Mesodermal cell (in vitro differentiated cells): ENCODE measurements around the gene NT5C1B. TPM values are rescaled to one million over a fixed set of nuclear protein-coding genes. Genes with fewer than 3 reads are reported as not detected.
"Not testable (repeated sequence)": the region's sequence is repeated elsewhere in the genome, so short reads cannot be mapped to it uniquely, and the experiment has no call there.

Source experiments
- H3K27ac ChIP-seq: 2 replicates; pipeline ENCODE4 v1.7.0; 2013; ENCODE audit warnings: mild to moderate bottlenecking, low read depth, low read length, moderate library complexity; ENCODE audit not compliant: severe bottlenecking
- H3K36me3 ChIP-seq: 2 replicates; pipeline ENCODE4 v1.7.1; 2013; ENCODE audit warnings: mild to moderate bottlenecking, low read length, moderate library complexity; ENCODE audit not compliant: control insufficient read depth, insufficient read depth
- H3K4me1 ChIP-seq: one replicate; pipeline ENCODE4 v1.7.1; 2013; ENCODE audit warnings: mild to moderate bottlenecking, low read length; ENCODE audit not compliant: insufficient read depth, control insufficient read depth, poor library complexity, severe bottlenecking
- H3K4me3 ChIP-seq: 2 replicates; pipeline ENCODE4 v1.7.0; 2013; ENCODE audit warnings: low read length, control low read depth, mild to moderate bottlenecking; ENCODE audit not compliant: insufficient read depth, poor library complexity, severe bottlenecking; ENCODE audit errors: extremely low read depth
- H3K9me3 ChIP-seq: 2 replicates; pipeline ENCODE4 v1.7.1; 2013; ENCODE audit warnings: mild to moderate bottlenecking, low read length, moderate library complexity; ENCODE audit not compliant: control insufficient read depth
- WGBS, 2 experiments: methylation state at CpG; one replicate each; pipeline ENCODE4 v1.1.5; 2013; ENCODE audit warnings: missing lambda C conversion rate in 2 of 2; ENCODE audit not compliant: insufficient coverage in 2 of 2; 5-methylcytosine and 5-hydroxymethylcytosine counted together
- polyA plus RNA-seq, 2 experiments: library from polyadenylated mRNA; stranded (reverse); fragments of 50-300 nt; gene quantifications; one replicate each; pipeline ENCODE4 v1.2.3, GENCODE V29; 2013

Gene NT5C1B
- polyA plus RNA-seq (2013, experiment 1 of 2), result not detected
- polyA plus RNA-seq (2013, experiment 2 of 2), result not detected

- Histone ChIP-seq H3K27ac (no peak within 1 kb of the TSS), H3K4me1 (peaks cover 3% of the 10 kb centered on the region), H3K36me3 (no peaks in the 10 kb centered on the region), H3K9me3 (no peaks in the 10 kb centered on the region), H3K4me3 (no peak within 1 kb of the TSS)
- no CpG with 5 or more reads among the region's 1 CpG for WGBS, 2 experiments
These were observed at the start of gene NT5C1B for GRCh38 chr2:18589354-18589753. Gene NT5C1B, minus strand, starts transcription at chr2:18589569. Its CDS starts 101 bp downstream, at chr2:18589468.

GRCh38 chr2:18637196-18637595, 47.8 kb upstream of the NT5C1B start:
- no peaks in the 10 kb centered on the region for H3K4me1 ChIP-seq
- 43 to 83% methylated on average over 1 of the region's 1 CpG for WGBS, 2 experiments
- peaks cover 20% of the 10 kb centered on the region for H3K9me3 ChIP-seq
- no peak overlapping the region for H3K4me3 ChIP-seq
- no peaks in the 10 kb centered on the region for H3K36me3 ChIP-seq
- H3K27ac ChIP-seq, result no peak overlapping the region

- H3K36me3 ChIP-seq, H3K4me1 ChIP-seq, H3K27ac ChIP-seq, H3K4me3 ChIP-seq: not testable (repeated sequence)
- H3K9me3 ChIP-seq, result peaks cover 20% of the 10 kb centered on the region
- 89 to 92% methylated on average over 3 of the region's 3 CpGs for WGBS, 2 experiments
These were observed 43.3 kb upstream of the NT5C1B start for GRCh38 chr2:18632699-18633098.

GRCh38 chr2:18630941-18631340, 41.6 kb upstream of the NT5C1B start:
- Histone ChIP-seq H3K4me1 (no peaks in the 10 kb centered on the region), H3K4me3 (no peak overlapping the region), H3K27ac (no peak overlapping the region), H3K36me3 (no peaks in the 10 kb centered on the region), H3K9me3 (peaks cover 8% of the 10 kb centered on the region)

GRCh38 chr2:18630541-18630940, 41.2 kb upstream of the NT5C1B start:
- no peak overlapping the region for H3K27ac ChIP-seq
- 73% methylated on average over 1 of the region's 1 CpG; no CpG with 5 or more reads in 1 of the 2 experiments for WGBS, 2 experiments
- H3K9me3 ChIP-seq, result peaks cover 8% of the 10 kb centered on the region
- H3K4me3 ChIP-seq, result no peak overlapping the region
- no peaks in the 10 kb centered on the region for H3K4me1 ChIP-seq
- H3K36me3 ChIP-seq, result no peaks in the 10 kb centered on the region

GRCh38 chr2:18630101-18630500, 40.7 kb upstream of the NT5C1B start:
- H3K27ac ChIP-seq, result no peak overlapping the region
- no peaks in the 10 kb centered on the region for H3K4me1 ChIP-seq
- H3K9me3 ChIP-seq, result peaks cover 8% of the 10 kb centered on the region
- no peak overlapping the region for H3K4me3 ChIP-seq
- no peaks in the 10 kb centered on the region for H3K36me3 ChIP-seq

GRCh38 chr2:18626958-18627650, 37.7 kb upstream of the NT5C1B start:
- WGBS, 2 experiments, result 100% methylated on average over 1 of the region's 2 CpGs; no CpG with 5 or more reads in 1 of the 2 experiments
- Histone ChIP-seq H3K9me3 (no peaks in the 10 kb centered on the region), H3K4me3 (no peak overlapping the region), H3K4me1 (no peaks in the 10 kb centered on the region), H3K27ac (no peak overlapping the region), H3K36me3 (no peaks in the 10 kb centered on the region)

GRCh38 chr2:18626256-18626668, 36.9 kb upstream of the NT5C1B start:
- Histone ChIP-seq H3K4me3 (no peak overlapping the region), H3K27ac (no peak overlapping the region), H3K9me3 (no peaks in the 10 kb centered on the region), H3K36me3 (no peaks in the 10 kb centered on the region), H3K4me1 (no peaks in the 10 kb centered on the region)
- no CpG with 5 or more reads among the region's 2 CpGs for WGBS, 2 experiments

GRCh38 chr2:18625563-18625962, 36.2 kb upstream of the NT5C1B start:
- no peak overlapping the region for H3K4me3 ChIP-seq
- H3K36me3 ChIP-seq, result no peaks in the 10 kb centered on the region
- H3K27ac ChIP-seq, result no peak overlapping the region
- 61% methylated on average over 2 of the region's 3 CpGs; no CpG with 5 or more reads in 1 of the 2 experiments for WGBS, 2 experiments
- H3K9me3 ChIP-seq, result no peaks in the 10 kb centered on the region
- H3K4me1 ChIP-seq, result no peaks in the 10 kb centered on the region

GRCh38 chr2:18623782-18624181, 34.4 kb upstream of the NT5C1B start:
- Histone ChIP-seq H3K4me1 (no peaks in the 10 kb centered on the region), H3K4me3 (no peak overlapping the region), H3K27ac (no peak overlapping the region), H3K36me3 (no peaks in the 10 kb centered on the region), H3K9me3 (no peaks in the 10 kb centered on the region)

- H3K36me3 ChIP-seq, result no peaks in the 10 kb centered on the region
- H3K27ac ChIP-seq, result no peak overlapping the region
- no peak overlapping the region for H3K4me3 ChIP-seq
- H3K4me1 ChIP-seq, result no peaks in the 10 kb centered on the region
- H3K9me3 ChIP-seq, result no peaks in the 10 kb centered on the region
- 80% methylated on average over 1 of the region's 2 CpGs; no CpG with 5 or more reads in 1 of the 2 experiments for WGBS, 2 experiments
These were observed 31.7 kb upstream of the NT5C1B start for GRCh38 chr2:18620867-18621632.
